ENCODE results near the gene CDC42.

DNA sequence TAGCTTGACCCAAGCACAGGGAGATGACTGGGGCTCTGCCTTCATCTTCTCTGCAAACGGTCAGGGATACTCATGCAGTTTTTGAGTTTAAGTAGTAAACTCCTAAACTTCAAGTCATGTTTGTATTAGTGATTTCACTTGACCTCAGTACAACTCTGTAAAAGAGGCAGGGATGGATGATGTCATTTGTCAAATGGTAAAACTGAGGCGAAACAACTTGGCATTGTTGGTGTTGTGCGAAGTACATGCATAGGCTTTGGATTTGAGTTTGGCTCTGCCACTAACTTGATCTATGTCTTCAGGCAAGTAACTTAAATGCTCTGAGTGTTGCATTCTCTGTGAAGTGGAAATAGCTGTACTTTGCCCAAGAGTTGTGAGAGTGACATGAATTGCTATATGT is 47.7 kb downstream of the CDC42 start:
- TF ChIP-seq, protein P1, sequence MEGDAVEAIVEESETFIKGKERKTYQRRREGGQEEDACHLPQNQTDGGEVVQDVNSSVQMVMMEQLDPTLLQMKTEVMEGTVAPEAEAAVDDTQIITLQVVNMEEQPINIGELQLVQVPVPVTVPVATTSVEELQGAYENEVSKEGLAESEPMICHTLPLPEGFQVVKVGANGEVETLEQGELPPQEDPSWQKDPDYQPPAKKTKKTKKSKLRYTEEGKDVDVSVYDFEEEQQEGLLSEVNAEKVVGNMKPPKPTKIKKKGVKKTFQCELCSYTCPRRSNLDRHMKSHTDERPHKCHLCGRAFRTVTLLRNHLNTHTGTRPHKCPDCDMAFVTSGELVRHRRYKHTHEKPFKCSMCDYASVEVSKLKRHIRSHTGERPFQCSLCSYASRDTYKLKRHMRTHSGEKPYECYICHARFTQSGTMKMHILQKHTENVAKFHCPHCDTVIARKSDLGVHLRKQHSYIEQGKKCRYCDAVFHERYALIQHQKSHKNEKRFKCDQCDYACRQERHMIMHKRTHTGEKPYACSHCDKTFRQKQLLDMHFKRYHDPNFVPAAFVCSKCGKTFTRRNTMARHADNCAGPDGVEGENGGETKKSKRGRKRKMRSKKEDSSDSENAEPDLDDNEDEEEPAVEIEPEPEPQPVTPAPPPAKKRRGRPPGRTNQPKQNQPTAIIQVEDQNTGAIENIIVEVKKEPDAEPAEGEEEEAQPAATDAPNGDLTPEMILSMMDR (IDR thresholded peaks at IDR 0.05; ENCODE audit: poor library complexity, severe bottlenecking) = no peak
- no peak for TF ChIP-seq EP300 (conservative IDR thresholded peaks at IDR 0.05; ENCODE audit: poor library complexity, severe bottlenecking)
- TF ChIP-seq EZH2 (IDR thresholded peaks at IDR 0.05; ENCODE audit: borderline replicate concordance, insufficient read depth, low read length, poor library complexity, severe bottlenecking) = no peak
- TF ChIP-seq POLR2AphosphoS5 (IDR thresholded peaks at IDR 0.05) = no peak
- TF ChIP-seq RAD21 (conservative IDR thresholded peaks at IDR 0.05) = no peak
- no peak for TF ChIP-seq SMC3 (conservative IDR thresholded peaks at IDR 0.05; ENCODE audit: poor library complexity)
- TF ChIP-seq, protein P2, sequence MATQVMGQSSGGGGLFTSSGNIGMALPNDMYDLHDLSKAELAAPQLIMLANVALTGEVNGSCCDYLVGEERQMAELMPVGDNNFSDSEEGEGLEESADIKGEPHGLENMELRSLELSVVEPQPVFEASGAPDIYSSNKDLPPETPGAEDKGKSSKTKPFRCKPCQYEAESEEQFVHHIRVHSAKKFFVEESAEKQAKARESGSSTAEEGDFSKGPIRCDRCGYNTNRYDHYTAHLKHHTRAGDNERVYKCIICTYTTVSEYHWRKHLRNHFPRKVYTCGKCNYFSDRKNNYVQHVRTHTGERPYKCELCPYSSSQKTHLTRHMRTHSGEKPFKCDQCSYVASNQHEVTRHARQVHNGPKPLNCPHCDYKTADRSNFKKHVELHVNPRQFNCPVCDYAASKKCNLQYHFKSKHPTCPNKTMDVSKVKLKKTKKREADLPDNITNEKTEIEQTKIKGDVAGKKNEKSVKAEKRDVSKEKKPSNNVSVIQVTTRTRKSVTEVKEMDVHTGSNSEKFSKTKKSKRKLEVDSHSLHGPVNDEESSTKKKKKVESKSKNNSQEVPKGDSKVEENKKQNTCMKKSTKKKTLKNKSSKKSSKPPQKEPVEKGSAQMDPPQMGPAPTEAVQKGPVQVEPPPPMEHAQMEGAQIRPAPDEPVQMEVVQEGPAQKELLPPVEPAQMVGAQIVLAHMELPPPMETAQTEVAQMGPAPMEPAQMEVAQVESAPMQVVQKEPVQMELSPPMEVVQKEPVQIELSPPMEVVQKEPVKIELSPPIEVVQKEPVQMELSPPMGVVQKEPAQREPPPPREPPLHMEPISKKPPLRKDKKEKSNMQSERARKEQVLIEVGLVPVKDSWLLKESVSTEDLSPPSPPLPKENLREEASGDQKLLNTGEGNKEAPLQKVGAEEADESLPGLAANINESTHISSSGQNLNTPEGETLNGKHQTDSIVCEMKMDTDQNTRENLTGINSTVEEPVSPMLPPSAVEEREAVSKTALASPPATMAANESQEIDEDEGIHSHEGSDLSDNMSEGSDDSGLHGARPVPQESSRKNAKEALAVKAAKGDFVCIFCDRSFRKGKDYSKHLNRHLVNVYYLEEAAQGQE (IDR thresholded peaks at IDR 0.05; ENCODE audit: borderline replicate concordance) = no peak
- no peak for TF ChIP-seq TAF1 (IDR thresholded peaks at IDR 0.05; ENCODE audit: low read depth)

Data from neural cell (in vitro differentiated cells).